ENCODE measurements around the gene DDIAS. TPM values are rescaled to one million over a fixed set of nuclear protein-coding genes. Genes with fewer than 3 reads are reported as not detected.

The DDIAS gene
- total and polyA plus RNA-seq, 9 of the 15 experiments (the other 6 are each of a cell fraction or from before 2014, with no cell fraction given): 9.4 to 27.2 (median 23.3) TPM

- no peaks in the 10 kb centered on the region for H3K36me3 ChIP-seq (ENCODE audit: control insufficient read depth, insufficient read depth, low read length)
- H3K27me3 ChIP-seq (ENCODE audit: control insufficient read depth in 2 of 2, insufficient read depth in 2 of 2, low read length in 2 of 2): no peaks in the 10 kb centered on the region
- ChIA-PET CTCF (ENCODE audit: low intra/inter-chr PET ratio) (interaction anchor here (1.0 kb wide), 1 partner anchor 180 kb away, joined by 3 read pairs; no protein-coding TSS in a partner anchor), POLR2A (no interaction called here)
- no peaks in the 10 kb centered on the region for H3K9me1 ChIP-seq (ENCODE audit: control insufficient read depth, insufficient read depth, low read length)
- ATAC-seq (no peak), FAIRE-seq (no peak), DNase-seq (ENCODE audit: extremely low read depth in 1 of 4, low spot score in 3 of 4) (no peak)
- no peak overlapping the region for H3K4me3 ChIP-seq
- intact Hi-C loops (cut with micrococcal nuclease) (no loop called here), in situ Hi-C loops (cut with MboI) (no loop called here)
- H3K4me1 ChIP-seq (replicated peaks in 1 of 2; ENCODE audit: control insufficient read depth in 2 of 2, insufficient read depth in 2 of 2, low read length in 2 of 2): peaks cover 8 to 18% of the 10 kb centered on the region in 2 experiments
- H3K79me2 ChIP-seq (ENCODE audit: control insufficient read depth, insufficient read depth, low read length): peaks cover 39% of the 10 kb centered on the region
- H3K9ac ChIP-seq (ENCODE audit: insufficient read depth in 1 of 2, low read depth in 2 of 2, low read length in 2 of 2): no peak overlapping the region
- TF ChIP-seq SUPT5H (IDR thresholded peaks at IDR 0.05) (no peak), ZNF511 (CRISPR knock-in tag; IDR thresholded peaks at IDR 0.05) (no peak), CHD4 (IDR thresholded peaks at IDR 0.05; ENCODE audit: insufficient read depth, insufficient replicate concordance, low read depth, low read length, poor library complexity, severe bottlenecking) (no peak), CHAMP1 (IDR thresholded peaks at IDR 0.05) (no peak), RB1 (IDR thresholded peaks at IDR 0.05; ENCODE audit: low read depth) (no peak)
- BruUV-seq (replicated peaks): no TSS peak
- H3K4me2 ChIP-seq (ENCODE audit: insufficient read depth, low read length): no peak overlapping the region
- 0% methylated on average over 1 of the region's 1 CpG for WGBS (ENCODE audit: insufficient coverage, low coverage, missing lambda C conversion rate)
- H3K27ac ChIP-seq (ENCODE audit: extremely low read depth, low read depth, low read length): no peak overlapping the region
- H2AFZ ChIP-seq (ENCODE audit: low read depth, low read length): no peak overlapping the region
- H4K20me1 ChIP-seq (replicated peaks; ENCODE audit: control insufficient read depth, insufficient read depth, low read length): no peaks in the 10 kb centered on the region
- H3K9me3 ChIP-seq (replicated peaks; ENCODE audit: control insufficient read depth, insufficient read depth, low read depth, low read length): no peaks in the 10 kb centered on the region
Measured at GRCh38 chr11:82898241-82898640, 3.3 kb upstream of the DDIAS start.
